GM06990 (cell line): ENCODE data around the gene FTSJ3.
"Not testable (repeated sequence)": the region's sequence is repeated elsewhere in the genome, so short reads cannot be mapped to it uniquely, and the experiment has no call there.

ENCODE experiments used
- DNase-seq: peaks from one replicate; pipeline ENCODE4 v3.0.0-alpha.2; 2011; ENCODE audit not compliant: insufficient read length; ENCODE audit errors: extremely low read depth
- H3K27me3 ChIP-seq: replicated peaks from 2 replicates; pipeline ENCODE4 v1.6.0; 2011; ENCODE audit warnings: low read length; ENCODE audit not compliant: control insufficient read depth, insufficient read depth
- H3K36me3 ChIP-seq: 2 replicates; pipeline ENCODE4 v1.5.1; 2011; ENCODE audit warnings: low read length; ENCODE audit not compliant: control insufficient read depth, insufficient read depth
- H3K4me3 ChIP-seq: replicated peaks from 2 replicates; pipeline ENCODE4 v1.5.1; 2011; ENCODE audit warnings: low read depth, mild to moderate bottlenecking, control low read depth, low read length
- TF ChIP-seq, protein P1 (sequence below): IDR thresholded peaks from 2 replicates; pipeline ENCODE4 v1.5.1; 2011; ENCODE audit warnings: low read length, control low read depth, mild to moderate bottlenecking, inconsistent platforms; ENCODE audit not compliant: insufficient read depth, poor library complexity, severe bottlenecking

The FTSJ3 gene, protein sequence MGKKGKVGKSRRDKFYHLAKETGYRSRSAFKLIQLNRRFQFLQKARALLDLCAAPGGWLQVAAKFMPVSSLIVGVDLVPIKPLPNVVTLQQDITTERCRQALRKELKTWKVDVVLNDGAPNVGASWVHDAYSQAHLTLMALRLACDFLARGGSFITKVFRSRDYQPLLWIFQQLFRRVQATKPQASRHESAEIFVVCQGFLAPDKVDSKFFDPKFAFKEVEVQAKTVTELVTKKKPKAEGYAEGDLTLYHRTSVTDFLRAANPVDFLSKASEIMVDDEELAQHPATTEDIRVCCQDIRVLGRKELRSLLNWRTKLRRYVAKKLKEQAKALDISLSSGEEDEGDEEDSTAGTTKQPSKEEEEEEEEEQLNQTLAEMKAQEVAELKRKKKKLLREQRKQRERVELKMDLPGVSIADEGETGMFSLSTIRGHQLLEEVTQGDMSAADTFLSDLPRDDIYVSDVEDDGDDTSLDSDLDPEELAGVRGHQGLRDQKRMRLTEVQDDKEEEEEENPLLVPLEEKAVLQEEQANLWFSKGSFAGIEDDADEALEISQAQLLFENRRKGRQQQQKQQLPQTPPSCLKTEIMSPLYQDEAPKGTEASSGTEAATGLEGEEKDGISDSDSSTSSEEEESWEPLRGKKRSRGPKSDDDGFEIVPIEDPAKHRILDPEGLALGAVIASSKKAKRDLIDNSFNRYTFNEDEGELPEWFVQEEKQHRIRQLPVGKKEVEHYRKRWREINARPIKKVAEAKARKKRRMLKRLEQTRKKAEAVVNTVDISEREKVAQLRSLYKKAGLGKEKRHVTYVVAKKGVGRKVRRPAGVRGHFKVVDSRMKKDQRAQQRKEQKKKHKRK

DNA sequence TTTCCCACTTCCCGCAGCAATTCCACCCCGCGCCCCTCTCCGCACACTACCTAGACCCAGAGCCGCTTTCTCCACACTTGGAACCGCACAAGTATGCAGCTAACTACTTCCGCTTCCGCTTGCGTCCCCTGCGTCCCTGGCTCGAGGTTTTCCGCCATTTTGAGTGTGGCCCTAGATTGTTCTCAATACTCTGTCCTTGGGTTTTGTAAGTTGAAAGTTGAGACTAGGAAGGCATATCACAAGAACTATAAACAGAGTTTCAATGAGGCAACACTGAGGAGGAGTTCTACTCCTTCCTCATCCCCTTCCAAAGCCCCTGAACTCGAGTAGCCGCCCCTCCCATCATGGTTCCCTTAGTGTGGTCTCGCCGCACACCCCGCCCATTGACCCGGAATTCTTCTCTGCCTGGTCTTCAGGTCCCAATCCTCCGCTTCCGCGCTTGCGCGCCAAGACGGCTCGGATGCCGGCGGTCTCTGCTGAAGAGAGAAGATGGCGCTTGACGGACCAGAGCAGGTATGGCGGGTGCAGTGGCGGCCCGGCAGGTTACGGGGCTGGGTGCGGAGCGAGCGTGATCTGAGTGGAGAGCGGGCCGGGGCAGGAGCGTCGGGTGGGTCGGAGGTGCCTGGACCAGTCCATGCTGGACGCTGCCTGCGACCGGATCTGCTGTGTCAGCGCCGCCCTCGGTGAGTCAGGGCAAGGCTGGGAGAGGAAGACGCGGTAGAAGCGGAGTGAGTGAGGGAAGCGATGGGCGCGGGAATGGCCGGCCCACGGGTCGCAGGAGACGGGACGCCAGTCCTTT lies at the start of gene FTSJ3, which contains the start of gene PSMC5:
Gene FTSJ3 (minus strand): TSS at position 662 of the 799 bp plus-strand sequence. CDS start 761 bp downstream, outside the sequence.
Gene PSMC5 (plus strand): TSS at position 430 of the 799 bp plus-strand sequence. CDS start 60 bp downstream, at position 490.
- peak within 1 kb of the TSS; percentile 84 for H3K4me3 ChIP-seq

DNA sequence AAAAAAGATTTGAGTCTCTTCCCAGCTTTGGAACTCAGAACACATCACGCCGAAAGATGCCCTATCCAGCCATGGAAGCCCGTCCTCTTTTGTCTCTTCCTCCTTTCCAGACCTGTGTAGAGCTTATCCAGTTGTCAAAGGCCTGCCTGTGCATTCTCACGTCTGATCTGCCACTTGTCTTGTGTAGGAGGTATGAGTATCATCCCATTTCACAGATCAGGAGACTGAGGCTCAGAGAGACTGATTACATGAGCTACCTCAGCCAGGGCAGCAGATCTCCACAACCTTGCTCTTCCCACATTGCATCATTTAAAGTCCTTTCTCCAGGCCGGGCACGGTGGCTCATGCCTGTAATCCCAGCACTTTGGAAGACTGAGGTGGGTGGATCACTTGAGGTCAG lies 47.2 kb upstream of the FTSJ3 start:
- not testable (repeated sequence) for H3K36me3 ChIP-seq, DNase-seq, H3K4me3 ChIP-seq, H3K27me3 ChIP-seq

More for the DNA sequence above, at the start of gene FTSJ3, which contains the start of gene PSMC5:
- Histone ChIP-seq H3K36me3 (peaks cover 51% of the 10 kb centered on the region), H3K27me3 (no peaks in the 10 kb centered on the region)
- TF ChIP-seq, protein P1, sequence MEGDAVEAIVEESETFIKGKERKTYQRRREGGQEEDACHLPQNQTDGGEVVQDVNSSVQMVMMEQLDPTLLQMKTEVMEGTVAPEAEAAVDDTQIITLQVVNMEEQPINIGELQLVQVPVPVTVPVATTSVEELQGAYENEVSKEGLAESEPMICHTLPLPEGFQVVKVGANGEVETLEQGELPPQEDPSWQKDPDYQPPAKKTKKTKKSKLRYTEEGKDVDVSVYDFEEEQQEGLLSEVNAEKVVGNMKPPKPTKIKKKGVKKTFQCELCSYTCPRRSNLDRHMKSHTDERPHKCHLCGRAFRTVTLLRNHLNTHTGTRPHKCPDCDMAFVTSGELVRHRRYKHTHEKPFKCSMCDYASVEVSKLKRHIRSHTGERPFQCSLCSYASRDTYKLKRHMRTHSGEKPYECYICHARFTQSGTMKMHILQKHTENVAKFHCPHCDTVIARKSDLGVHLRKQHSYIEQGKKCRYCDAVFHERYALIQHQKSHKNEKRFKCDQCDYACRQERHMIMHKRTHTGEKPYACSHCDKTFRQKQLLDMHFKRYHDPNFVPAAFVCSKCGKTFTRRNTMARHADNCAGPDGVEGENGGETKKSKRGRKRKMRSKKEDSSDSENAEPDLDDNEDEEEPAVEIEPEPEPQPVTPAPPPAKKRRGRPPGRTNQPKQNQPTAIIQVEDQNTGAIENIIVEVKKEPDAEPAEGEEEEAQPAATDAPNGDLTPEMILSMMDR, result peak; percentile 78
- DNase-seq, result peak; percentile 95

DNA sequence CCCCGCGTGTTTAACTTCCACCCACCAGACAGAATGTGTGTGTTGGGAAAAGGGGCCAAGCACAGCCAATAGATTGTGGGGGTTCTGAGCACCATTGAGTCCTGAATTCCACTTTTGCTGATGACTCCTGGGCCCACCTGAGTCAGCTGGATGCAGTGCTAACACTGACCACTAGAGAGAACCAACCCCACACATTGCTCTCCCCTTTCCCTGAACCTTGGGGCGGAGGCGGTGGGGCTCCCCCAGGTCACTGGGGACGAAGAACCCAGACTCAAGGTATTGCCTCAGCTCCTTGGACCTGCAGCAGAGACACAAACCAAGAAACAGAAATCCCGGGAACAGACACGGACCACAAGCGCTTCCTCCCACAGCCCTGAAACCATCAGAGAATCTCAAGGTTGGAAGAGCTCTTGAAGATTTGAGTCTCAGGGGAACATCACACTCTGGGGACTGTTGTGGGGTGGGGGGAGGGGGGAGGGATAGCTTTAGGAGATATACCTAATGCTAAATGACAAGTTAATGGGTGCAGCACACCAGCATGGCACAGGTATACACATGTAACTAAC lies 46.7 kb upstream of the FTSJ3 start:
- not testable (repeated sequence) for H3K4me3 ChIP-seq, DNase-seq, H3K27me3 ChIP-seq, H3K36me3 ChIP-seq

DNA sequence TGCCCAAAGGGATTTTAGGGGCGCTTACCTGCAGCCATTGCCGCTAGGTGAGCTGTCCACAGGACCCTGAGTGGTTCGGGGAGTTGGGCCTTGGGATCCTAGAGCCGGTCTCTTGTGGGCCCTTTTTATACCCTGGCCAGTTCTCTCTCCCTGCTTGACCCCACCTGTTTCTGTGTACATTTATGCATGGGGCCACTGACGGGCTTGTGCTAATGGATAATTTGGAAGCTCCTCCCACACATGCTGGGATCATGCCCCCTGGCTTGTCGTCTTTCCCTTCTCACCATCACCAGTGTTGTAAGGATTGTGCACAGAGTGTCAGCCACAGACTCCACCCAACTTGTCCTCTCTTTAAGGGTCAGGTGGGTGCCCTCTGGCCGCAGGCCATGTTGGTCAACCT lies 46.1 kb upstream of the FTSJ3 start, which contains the start of gene CSH2:
Gene CSH2 (minus strand): TSS at position 101 of the 400 bp plus-strand sequence. CDS start 63 bp downstream, at position 38.
- DNase-seq, H3K36me3 ChIP-seq, H3K27me3 ChIP-seq, H3K4me3 ChIP-seq: not testable (repeated sequence)

DNA sequence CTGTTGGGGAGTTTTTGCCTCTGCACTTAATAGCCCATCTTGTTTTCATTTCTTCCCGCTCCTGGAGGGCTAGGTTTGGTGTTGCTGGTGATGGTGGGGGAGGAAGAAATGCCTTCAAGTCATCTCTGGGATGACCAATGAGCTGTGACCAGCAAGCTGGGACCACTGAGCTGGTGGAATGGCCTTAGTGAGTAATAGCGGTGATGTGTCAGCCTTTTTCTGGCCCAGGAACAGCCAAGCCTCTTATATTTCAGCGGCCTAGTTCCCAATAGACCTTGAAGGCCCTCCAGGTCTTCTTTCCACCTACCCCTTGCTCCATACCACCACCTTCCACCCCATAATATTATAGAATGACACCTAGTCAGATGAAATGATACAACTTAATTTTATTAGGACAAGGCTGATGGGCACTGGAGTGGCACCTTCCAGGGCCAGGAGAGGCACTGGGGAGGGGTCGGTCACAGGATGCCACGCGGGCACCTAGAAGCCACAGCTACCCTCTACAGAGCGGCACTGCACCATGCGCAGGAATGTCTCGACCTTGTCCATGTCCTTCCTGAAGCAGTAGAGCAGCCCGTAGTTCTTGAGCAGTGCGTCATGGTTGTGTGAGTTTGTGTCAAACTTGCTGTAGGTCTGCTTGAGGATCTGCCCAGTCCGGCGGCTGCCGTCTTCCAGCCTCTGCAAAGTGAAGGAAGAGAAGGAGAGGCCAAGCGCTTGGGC lies 44.3 kb upstream of the FTSJ3 start:
- not testable (repeated sequence) for H3K4me3 ChIP-seq, DNase-seq, H3K27me3 ChIP-seq

DNA sequence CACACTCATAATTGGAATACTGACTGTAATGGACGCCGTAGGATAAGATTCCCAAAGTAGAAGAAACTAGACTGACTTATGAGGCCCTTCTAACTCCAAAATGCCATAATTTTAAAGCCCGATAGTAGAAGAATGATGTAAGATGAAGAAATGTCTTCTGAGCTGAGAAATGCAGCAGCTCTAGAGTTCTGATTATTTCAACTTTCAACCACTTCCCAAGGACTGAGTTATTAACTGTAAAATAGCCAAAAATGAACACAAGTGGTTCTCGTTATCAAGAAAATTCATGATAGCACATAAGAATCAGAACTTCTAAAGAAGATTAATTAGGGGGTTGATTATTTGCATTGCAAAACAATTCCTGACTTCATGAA lies 42.8 kb upstream of the FTSJ3 start:
- DNase-seq, H3K36me3 ChIP-seq, H3K27me3 ChIP-seq, H3K4me3 ChIP-seq: not testable (repeated sequence)

More for the DNA sequence above, 44.3 kb upstream of the FTSJ3 start:
- H3K36me3 ChIP-seq, result not testable (repeated sequence)

DNA sequence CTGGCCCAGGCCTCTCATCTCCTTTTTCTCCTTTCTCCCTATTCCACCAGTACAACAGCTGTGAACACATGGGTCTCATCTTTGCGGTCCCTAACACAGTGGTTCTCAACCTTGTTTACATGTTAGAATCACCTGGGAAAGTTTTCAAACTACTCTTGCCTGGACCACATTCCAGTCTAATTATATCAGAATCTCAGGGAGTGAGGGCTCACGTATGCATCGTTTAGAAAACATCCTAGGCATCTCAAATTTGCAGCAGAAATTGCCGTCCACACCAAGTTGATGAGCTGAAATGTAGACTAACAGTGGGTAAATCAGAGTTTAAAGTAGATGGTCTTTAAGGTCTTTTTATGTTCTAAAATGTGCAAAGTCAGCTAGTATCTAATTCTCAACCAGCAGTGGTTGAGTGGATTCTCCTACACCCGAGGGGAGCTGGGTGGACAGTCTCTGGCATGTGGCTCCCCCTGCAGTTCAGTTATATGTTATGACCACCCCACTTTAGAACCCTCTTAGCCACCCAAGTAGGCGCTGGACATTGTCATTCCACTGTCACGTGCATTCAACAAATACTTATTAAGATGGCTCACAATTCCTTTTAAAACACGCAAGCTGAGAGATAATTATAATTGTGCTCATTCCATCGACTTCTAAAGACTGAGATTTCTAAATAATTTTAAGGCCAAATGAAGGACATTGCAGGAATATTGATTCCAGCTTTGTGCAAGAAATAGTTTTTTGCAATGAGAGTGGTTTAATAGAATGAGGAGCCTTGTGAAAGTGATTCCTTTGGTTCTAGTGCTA lies 42.2 kb upstream of the FTSJ3 start:
- not testable (repeated sequence) for H3K4me3 ChIP-seq, DNase-seq, H3K27me3 ChIP-seq, H3K36me3 ChIP-seq
- TF ChIP-seq, protein P1, result peak; percentile 26
